Measurements from ENCODE around the gene SSNA1. TPM values are rescaled to one million over a fixed set of nuclear protein-coding genes. Genes with fewer than 3 reads are reported as not detected.

The SSNA1 gene
- total RNA-seq, 1 donor from 2014 or later: 57.6 TPM

DNA sequence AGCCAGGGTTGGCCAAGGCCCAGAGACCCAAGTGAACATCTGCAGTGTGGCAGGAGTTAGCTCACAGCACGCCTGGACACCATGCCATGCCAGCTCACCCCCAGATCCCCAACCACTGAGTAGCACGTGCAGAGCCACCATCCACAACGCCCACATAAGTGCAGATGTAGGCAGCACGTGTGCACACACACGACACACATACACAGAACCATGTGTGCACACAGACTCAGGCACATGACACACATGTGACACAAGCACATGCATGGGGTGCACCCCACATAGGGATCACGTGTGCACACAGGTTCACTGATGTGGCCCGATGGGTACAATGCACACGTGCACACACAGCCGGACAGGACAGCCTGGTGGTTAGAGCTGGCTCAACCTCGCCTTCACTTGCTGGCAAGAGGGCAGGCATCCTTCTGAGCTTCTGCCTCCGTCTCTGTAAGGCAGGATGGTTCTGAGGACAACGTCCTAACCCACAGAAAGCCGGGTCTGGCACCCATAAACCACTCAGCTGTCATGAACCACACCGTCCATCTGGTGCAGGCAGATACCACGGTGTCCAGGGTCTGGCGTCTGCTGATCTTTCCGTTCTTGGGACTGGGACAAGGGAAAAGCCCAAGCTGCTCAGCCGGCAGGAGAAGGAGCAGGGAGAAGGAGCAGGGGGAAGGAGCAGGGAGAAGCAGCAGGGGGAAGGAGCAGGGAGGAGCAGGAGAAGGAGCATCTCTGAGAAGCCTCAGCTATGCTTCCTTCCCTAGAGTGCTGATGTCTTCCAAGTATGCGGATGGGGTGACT, 30.7 kb upstream of the SSNA1 start:
- no peaks in the 10 kb centered on the region for H3K9me3 ChIP-seq
- intact Hi-C loops (cut with DNase I): no loop called here
- DNase-seq (no peak), ATAC-seq (no peak)
- no peak overlapping the region for H3K4me3 ChIP-seq
- peaks cover 74% of the 10 kb centered on the region for H3K27me3 ChIP-seq (ENCODE audit: low read depth)
- peaks cover 16% of the 10 kb centered on the region for H3K4me1 ChIP-seq
- H3K36me3 ChIP-seq: no peaks in the 10 kb centered on the region
- TF ChIP-seq, protein P1, sequence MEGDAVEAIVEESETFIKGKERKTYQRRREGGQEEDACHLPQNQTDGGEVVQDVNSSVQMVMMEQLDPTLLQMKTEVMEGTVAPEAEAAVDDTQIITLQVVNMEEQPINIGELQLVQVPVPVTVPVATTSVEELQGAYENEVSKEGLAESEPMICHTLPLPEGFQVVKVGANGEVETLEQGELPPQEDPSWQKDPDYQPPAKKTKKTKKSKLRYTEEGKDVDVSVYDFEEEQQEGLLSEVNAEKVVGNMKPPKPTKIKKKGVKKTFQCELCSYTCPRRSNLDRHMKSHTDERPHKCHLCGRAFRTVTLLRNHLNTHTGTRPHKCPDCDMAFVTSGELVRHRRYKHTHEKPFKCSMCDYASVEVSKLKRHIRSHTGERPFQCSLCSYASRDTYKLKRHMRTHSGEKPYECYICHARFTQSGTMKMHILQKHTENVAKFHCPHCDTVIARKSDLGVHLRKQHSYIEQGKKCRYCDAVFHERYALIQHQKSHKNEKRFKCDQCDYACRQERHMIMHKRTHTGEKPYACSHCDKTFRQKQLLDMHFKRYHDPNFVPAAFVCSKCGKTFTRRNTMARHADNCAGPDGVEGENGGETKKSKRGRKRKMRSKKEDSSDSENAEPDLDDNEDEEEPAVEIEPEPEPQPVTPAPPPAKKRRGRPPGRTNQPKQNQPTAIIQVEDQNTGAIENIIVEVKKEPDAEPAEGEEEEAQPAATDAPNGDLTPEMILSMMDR (IDR thresholded peaks at IDR 0.05): no peak
- no peak overlapping the region for H3K27ac ChIP-seq

DNA sequence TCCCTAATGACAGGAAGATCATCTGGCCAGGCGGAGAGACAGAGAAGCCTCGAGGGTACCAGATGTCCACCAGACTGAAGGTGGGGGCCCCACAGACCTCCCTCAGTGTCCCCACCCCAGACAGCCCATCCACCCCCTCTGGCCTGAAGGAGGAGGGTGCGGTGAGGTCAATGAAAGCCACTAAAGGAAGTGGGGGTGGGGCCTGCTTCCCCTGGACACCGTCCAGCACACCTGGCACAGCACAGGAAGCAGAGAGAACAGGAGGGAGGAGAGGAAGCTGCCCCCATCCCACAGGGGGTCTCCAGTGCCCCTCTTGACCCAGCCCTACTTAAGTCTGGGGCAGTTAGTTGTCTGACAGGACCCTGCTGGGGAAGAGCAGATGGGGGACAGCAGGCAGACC, 29.9 kb upstream of the SSNA1 start:
- Histone ChIP-seq H3K4me3 (no peak overlapping the region), H3K36me3 (no peaks in the 10 kb centered on the region), H3K4me1 (peaks cover 24% of the 10 kb centered on the region), H3K9me3 (no peaks in the 10 kb centered on the region), H3K27me3 (ENCODE audit: low read depth) (peaks cover 82% of the 10 kb centered on the region), H3K27ac (no peak overlapping the region)
- ATAC-seq: no peak
- no peak for DNase-seq
- TF ChIP-seq, protein P1 (IDR thresholded peaks at IDR 0.05): no peak
- intact Hi-C loops (cut with DNase I): no loop called here

DNA sequence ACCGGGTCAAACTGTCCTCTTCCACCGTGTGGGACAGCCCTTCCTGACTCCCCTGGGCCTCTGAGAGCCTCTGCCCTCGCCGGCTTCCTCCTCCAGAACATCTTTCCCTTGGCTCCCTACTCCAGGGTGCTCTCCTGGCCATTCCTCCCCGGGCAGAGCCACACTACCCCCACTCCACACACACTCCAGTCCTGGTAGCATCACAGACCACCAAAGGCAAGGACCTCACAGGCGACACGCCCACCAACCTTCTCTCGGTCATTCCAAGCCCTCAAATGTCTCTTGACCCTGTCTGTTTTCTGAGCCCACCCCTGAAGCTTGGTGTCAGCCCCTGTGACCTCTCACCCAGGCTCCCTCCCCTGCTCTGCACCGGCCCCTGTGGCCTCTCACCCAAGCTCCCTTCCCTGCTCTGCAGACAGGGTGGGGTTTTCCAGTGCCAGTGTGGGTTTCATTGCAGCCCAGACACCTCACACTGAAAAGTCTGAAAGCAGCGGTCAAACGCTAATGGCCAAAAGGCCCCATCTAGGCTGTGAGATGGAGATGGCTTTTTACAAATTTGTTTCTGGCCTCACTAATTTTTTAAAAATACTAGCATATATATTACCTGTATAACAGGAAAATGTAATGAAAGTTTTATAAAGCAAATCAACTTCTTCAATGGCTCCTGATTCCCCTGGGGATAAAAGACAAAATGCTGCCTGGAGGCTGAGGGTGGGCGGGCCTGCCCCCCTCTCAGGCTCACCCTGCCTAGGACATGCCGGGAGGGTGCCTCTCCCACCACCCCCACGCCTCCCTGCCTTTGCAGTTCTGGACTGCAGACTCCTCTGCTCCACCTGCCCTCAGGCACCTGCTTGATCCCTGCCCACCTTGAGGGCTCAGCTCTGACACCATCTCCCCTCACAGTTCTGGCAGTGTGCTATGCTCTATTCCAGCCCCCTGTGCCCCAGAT, 29.1 kb upstream of the SSNA1 start:
- intact Hi-C loops (cut with DNase I): no loop called here
- no peak overlapping the region for H3K4me3 ChIP-seq
- no peaks in the 10 kb centered on the region for H3K36me3 ChIP-seq
- TF ChIP-seq, protein P1 (IDR thresholded peaks at IDR 0.05): no peak
- peaks cover 90% of the 10 kb centered on the region for H3K27me3 ChIP-seq (ENCODE audit: low read depth)
- DNase-seq (no peak), ATAC-seq (no peak)
- H3K27ac ChIP-seq: no peak overlapping the region
- H3K4me1 ChIP-seq: peaks cover 24% of the 10 kb centered on the region
- no peaks in the 10 kb centered on the region for H3K9me3 ChIP-seq

DNA sequence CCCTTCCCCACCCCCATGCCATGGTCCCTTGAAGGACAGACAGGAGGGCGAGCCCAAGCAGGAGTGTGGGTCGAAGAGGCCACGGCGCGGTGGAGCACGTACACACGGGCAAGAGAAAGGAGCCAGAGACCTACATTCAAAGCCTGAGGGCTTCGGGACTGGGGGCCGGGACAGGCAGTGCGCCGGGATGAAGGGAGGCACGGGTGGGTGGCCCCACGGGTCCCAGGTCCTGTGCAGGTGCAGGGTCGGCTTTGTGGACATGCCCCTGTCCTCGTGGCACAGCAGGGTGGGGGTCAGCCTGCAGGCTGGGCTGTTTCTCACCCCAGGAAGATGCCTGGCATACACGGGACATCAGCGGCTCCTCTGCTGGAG, 28.4 kb upstream of the SSNA1 start:
- intact Hi-C loops (cut with DNase I): no loop called here
- no peak overlapping the region for H3K27ac ChIP-seq
- DNase-seq (no peak), ATAC-seq (no peak)
- H3K9me3 ChIP-seq: no peaks in the 10 kb centered on the region
- no peaks in the 10 kb centered on the region for H3K36me3 ChIP-seq
- no peak overlapping the region for H3K4me3 ChIP-seq
- TF ChIP-seq, protein P1 (IDR thresholded peaks at IDR 0.05): no peak
- H3K27me3 ChIP-seq (ENCODE audit: low read depth): peaks cover 96% of the 10 kb centered on the region
- peaks cover 24% of the 10 kb centered on the region for H3K4me1 ChIP-seq

DNA sequence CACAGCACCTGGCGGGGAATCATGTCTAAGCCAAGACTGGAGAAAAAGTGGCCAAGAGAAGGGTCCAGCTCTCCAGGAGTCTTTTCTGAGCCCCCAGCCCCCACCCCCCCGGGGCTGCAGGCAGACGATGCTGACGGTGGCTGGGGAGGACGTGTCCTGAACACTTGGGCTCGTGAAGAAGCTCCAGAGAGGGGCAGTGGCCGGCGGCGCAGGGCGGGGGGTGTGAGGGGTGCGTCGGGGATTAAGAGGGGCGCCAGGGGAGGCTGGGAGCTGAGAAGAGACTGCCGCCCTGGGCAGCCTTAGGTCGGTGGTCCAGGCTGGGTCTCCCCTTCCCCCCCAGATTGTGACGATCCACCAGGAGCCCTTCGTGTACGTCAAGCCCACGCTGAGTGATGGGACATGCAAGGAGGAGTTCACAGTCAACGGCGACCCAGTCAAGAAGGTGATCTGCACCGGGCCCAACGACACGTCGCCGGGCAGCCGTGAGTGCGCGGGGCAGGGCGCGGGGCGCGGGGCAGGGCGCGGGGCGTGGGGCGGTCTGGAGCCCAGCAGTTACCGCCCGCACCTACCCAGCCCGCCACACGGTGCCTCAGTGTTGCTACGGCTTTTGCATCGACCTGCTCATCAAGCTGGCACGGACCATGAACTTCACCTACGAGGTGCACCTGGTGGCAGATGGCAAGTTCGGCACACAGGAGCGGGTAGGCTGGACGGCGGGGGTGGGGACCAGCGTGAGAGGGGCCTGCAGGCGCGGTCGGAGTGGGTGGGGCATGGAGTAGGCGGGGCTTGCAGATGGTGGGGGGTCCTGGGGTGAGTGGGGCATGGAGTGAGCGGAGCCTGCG, 27.5 kb upstream of the SSNA1 start:
- ATAC-seq: no peak
- Histone ChIP-seq H3K4me3 (no peak overlapping the region), H3K9me3 (no peaks in the 10 kb centered on the region), H3K4me1 (peaks cover 24% of the 10 kb centered on the region), H3K27ac (no peak overlapping the region), H3K36me3 (no peaks in the 10 kb centered on the region), H3K27me3 (ENCODE audit: low read depth) (peaks cover 98% of the 10 kb centered on the region)
- TF ChIP-seq, protein P1 (IDR thresholded peaks at IDR 0.05): no peak
- intact Hi-C loops (cut with DNase I): no loop called here
- DNase-seq: no peak

All from lower lobe of right lung (tissue), 2 donors.